Neural crest cell (in vitro differentiated cells): ENCODE measurements around the gene LRWD1. TPM values are rescaled to one million over a fixed set of nuclear protein-coding genes. Genes with fewer than 3 reads are reported as not detected.
"Not testable (repeated sequence)": the region's sequence is repeated elsewhere in the genome, so short reads cannot be mapped to it uniquely, and the experiment has no call there.

Experiments
- DNase-seq: peaks from one replicate; pipeline ENCODE4 v3.0.0; 2021; ENCODE audit warnings: low read depth, mixed read lengths, low spot score
- H3K27ac Mint-ChIP-seq: one replicate; pipeline ENCODE4 v1.8.0; 2021; ENCODE audit warnings: mild to moderate bottlenecking, mixed read lengths; ENCODE audit not compliant: unreplicated experiment
- H3K27me3 Mint-ChIP-seq: 2 replicates; pipeline ENCODE4 v1.8.0; 2021; ENCODE audit warnings: low read depth, mild to moderate bottlenecking, mixed read lengths
- H3K36me3 Mint-ChIP-seq: 2 replicates; pipeline ENCODE4 v1.8.0; 2021; ENCODE audit warnings: low read depth, mild to moderate bottlenecking, mixed read lengths
- H3K4me1 Mint-ChIP-seq: 2 replicates; pipeline ENCODE4 v1.8.0; 2021; ENCODE audit warnings: mixed read lengths
- H3K4me3 Mint-ChIP-seq: one replicate; pipeline ENCODE4 v1.8.0; 2021; ENCODE audit warnings: mild to moderate bottlenecking, mixed read lengths
- H3K9me3 Mint-ChIP-seq: 2 replicates; pipeline ENCODE4 v1.8.0; 2021; ENCODE audit warnings: mixed read lengths
- CTCF ChIP-seq: fragments of 200-600 bp; sonication (generic); conservative IDR thresholded peaks from 2 replicates; pipeline ENCODE4 v1.5.0; 2021; ENCODE audit warnings: antibody characterized with exemption, mild to moderate bottlenecking
- total RNA-seq: library from RNA; stranded (reverse); gene quantifications from 2 replicates; pipeline ENCODE4 v1.2.1, GENCODE V29; 2021

LRWD1 gene
- total RNA-seq, 1 donor from 2014 or later, result 36.7 TPM

- Mint-ChIP-seq H3K27me3 (no peaks in the 10 kb centered on the region), H3K27ac (peak overlapping the region; percentile 68), H3K4me1 (no peaks in the 10 kb centered on the region), H3K9me3 (no peaks in the 10 kb centered on the region), H3K4me3 (peak overlapping the region; percentile 73), H3K36me3 (no peaks in the 10 kb centered on the region)
- no peak for TF ChIP-seq CTCF
- DNase-seq, result no peak
Observed at GRCh38 chr7:102472126-102473041, 7.6 kb downstream of the LRWD1 start.

DNA sequence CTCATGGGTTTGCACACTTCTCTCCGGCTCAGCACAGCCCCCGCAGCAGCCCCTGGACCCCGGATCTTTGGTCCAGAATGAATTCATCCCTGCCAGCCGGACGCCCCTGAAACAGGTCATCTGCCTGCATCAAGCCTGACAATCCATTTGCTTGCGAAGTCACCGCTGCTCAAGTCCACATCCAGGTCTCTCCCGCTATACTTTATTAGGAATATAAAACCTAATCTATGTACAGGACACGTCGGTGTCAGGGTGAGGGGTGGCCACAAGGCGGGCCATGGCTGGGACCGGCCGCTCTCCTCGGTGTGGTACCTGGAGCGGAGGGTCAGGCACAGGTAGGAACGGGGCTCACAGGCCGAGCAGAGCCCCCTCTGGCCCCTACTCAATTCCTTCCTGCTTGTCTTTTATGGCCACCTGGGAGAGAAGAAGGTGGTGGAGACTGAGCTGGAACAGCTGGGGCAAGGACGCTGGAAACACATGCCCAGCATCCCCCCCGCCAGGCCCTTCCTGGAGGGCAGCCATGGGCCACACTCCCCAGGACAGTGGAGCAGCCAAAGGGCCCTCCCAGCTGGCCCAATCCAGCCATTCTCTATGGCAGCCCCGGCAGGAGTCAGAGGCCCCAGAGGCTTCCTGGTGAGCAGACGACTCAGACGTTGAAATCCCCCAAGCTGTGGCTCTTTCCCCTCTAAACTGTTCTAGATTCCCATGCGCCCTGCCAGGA is 8.6 kb downstream of the LRWD1 start:
- no peaks in the 10 kb centered on the region for H3K4me1 Mint-ChIP-seq
- no peak overlapping the region for H3K27ac Mint-ChIP-seq
- H3K36me3 Mint-ChIP-seq, result no peaks in the 10 kb centered on the region
- no peaks in the 10 kb centered on the region for H3K9me3 Mint-ChIP-seq
- no peak for TF ChIP-seq CTCF
- no peak for DNase-seq
- H3K4me3 Mint-ChIP-seq, result no peak overlapping the region
- H3K27me3 Mint-ChIP-seq, result no peaks in the 10 kb centered on the region

DNA sequence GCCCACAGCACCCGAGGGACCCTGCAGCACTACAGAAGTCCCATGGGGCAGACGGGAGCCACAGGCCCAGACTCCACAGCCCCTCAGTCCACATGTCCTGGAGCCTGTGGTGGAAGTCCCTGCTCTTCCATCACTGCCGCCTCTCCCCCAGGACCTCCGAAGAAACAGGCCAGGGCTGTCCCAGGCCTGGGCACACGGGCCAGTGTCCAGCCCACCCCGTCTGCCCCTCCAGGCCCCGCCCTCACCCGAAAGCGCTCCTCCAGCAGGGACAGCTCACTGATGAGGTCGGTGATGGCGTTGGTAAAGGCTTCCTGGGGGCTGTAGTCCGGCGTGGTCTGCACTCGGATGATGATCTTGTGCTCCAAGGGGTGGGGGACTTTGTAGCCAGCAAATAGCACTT is 9.3 kb downstream of the LRWD1 start:
- not testable (repeated sequence) for H3K27me3 Mint-ChIP-seq, H3K27ac Mint-ChIP-seq, H3K4me1 Mint-ChIP-seq, DNase-seq, H3K9me3 Mint-ChIP-seq, H3K36me3 Mint-ChIP-seq, H3K4me3 Mint-ChIP-seq

GRCh38 chr7:102474736-102475435 is 10.1 kb downstream of the LRWD1 start:
- DNase-seq, H3K4me1 Mint-ChIP-seq: not testable (repeated sequence)

GRCh38 chr7:102478314-102479208 is 13.8 kb downstream of the LRWD1 start, which contains the start of gene POLR2J:
TSS of gene POLR2J (minus strand) at chr7:102478922. CDS start at chr7:102478860, 62 bp downstream.
- not testable (repeated sequence) for H3K27me3 Mint-ChIP-seq, H3K27ac Mint-ChIP-seq, H3K36me3 Mint-ChIP-seq, H3K4me1 Mint-ChIP-seq, H3K9me3 Mint-ChIP-seq
- peak within 1 kb of the TSS; percentile 94 for H3K4me3 Mint-ChIP-seq
- peak; percentile 57 for DNase-seq
- peak; percentile 37 for TF ChIP-seq CTCF

More at GRCh38 chr7:102474736-102475435, 10.1 kb downstream of the LRWD1 start:
- H3K27ac Mint-ChIP-seq, H3K9me3 Mint-ChIP-seq, H3K36me3 Mint-ChIP-seq, H3K4me3 Mint-ChIP-seq, H3K27me3 Mint-ChIP-seq: not testable (repeated sequence)

DNA sequence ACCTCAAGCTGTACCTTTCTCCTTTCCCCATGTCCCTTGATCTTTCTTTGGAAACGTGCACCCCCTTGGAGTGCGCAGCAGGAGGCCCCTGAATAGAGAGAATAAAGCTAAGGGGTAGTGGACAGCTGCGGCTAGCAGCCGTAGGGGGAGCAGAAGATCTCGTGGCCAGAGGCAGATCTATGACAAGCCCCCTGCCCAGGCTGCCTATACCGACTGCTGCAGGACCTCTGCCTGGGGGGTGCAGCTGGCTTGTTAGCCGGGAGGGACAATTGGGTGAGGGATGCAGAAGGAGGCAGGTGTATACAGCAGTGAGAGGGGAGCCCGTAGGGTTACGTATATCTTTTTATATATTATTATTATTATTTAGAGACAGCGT is 14.4 kb downstream of the LRWD1 start:
- H3K4me3 Mint-ChIP-seq, H3K27ac Mint-ChIP-seq, DNase-seq, H3K27me3 Mint-ChIP-seq, H3K36me3 Mint-ChIP-seq, H3K4me1 Mint-ChIP-seq, H3K9me3 Mint-ChIP-seq: not testable (repeated sequence)
